Liver (tissue), 9 donors: ENCODE measurements around the gene BLOC1S5. TPM values are rescaled to one million over a fixed set of nuclear protein-coding genes. Genes with fewer than 3 reads are reported as not detected.

Experiments used
- DNase-seq: peaks from one replicate; pipeline ENCODE4 v3.0.0-alpha.2; 2017; ENCODE audit warnings: low spot score
- H3K27ac ChIP-seq, 2 donors: one replicate each; pipeline ENCODE4 v1.7.0; 2013; ENCODE audit warnings: inconsistent platforms in 2 of 2, low read length in 2 of 2, control low read depth in 1 of 2, low read depth in 1 of 2, mild to moderate bottlenecking in 1 of 2
- H3K27me3 ChIP-seq, 4 donors: one replicate each; pipeline versions ENCODE4 v1.6.1 to v1.7.0; 2013; ENCODE audit warnings: low read length in 3 of 4, inconsistent platforms in 1 of 4, mild to moderate bottlenecking in 1 of 4, moderate library complexity in 1 of 4; ENCODE audit not compliant: control insufficient read depth in 4 of 4, insufficient read depth in 4 of 4
- H3K36me3 ChIP-seq, 4 donors: one replicate each; pipeline versions ENCODE4 v1.6.1 to v1.7.0; 2013; ENCODE audit warnings: low read length in 3 of 4, mild to moderate bottlenecking in 3 of 4, low read depth in 1 of 4, moderate library complexity in 1 of 4; ENCODE audit not compliant: control insufficient read depth in 4 of 4, insufficient read depth in 3 of 4
- H3K4me1 ChIP-seq, 4 donors: one replicate each; pipeline versions ENCODE4 v1.6.1 to v1.7.0; 2013; ENCODE audit warnings: low read length in 3 of 4, mild to moderate bottlenecking in 3 of 4, moderate library complexity in 1 of 4; ENCODE audit not compliant: control insufficient read depth in 4 of 4, insufficient read depth in 4 of 4
- H3K4me3 ChIP-seq, 3 donors: one replicate each; pipeline versions ENCODE4 v1.6.1 to v1.7.0; 2013; ENCODE audit warnings: low read length in 3 of 3, control low read depth in 1 of 3, low read depth in 1 of 3, mild to moderate bottlenecking in 1 of 3
- H3K9ac ChIP-seq, 2 donors: one replicate each; pipeline ENCODE4 v1.7.0; 2013; ENCODE audit warnings: low read length in 2 of 2, mild to moderate bottlenecking in 2 of 2, moderate library complexity in 2 of 2, control low read depth in 1 of 2, low read depth in 1 of 2
- H3K9me3 ChIP-seq, 4 donors: one replicate each; pipeline versions ENCODE4 v1.6.1 to v1.7.0; 2013; ENCODE audit warnings: low read length in 3 of 4; ENCODE audit not compliant: control insufficient read depth in 4 of 4
- FOXA1 ChIP-seq: IDR thresholded peaks from 2 replicates; pipeline ENCODE4 v1.6.1; 2016; ENCODE audit warnings: antibody characterized with exemption
- GABPA ChIP-seq, 2 donors: IDR thresholded peaks in 1 of 2; conservative IDR thresholded peaks in 1 of 2; 2 replicates each; pipeline ENCODE4 v1.6.1; 2016; ENCODE audit warnings: antibody characterized with exemption in 2 of 2, mild to moderate bottlenecking in 1 of 2, moderate library complexity in 1 of 2
- HNF4A ChIP-seq, 2 donors: conservative IDR thresholded peaks; 2 replicates each; pipeline ENCODE4 v1.6.1; 2016; ENCODE audit warnings: antibody characterized with exemption in 2 of 2, mild to moderate bottlenecking in 2 of 2
- JUND ChIP-seq, 2 donors: IDR thresholded peaks; 2 replicates each; pipeline ENCODE4 v1.6.1; 2016; ENCODE audit warnings: antibody characterized with exemption in 2 of 2
- MAX ChIP-seq: IDR thresholded peaks from 2 replicates; pipeline ENCODE4 v1.6.1; 2016; ENCODE audit warnings: antibody characterized with exemption
- RAD21 ChIP-seq, 2 donors: IDR thresholded peaks; 2 replicates each; pipeline ENCODE4 v1.6.1; 2016; ENCODE audit warnings: antibody characterized with exemption in 2 of 2, mild to moderate bottlenecking in 2 of 2
- SP1 ChIP-seq: IDR thresholded peaks from 2 replicates; pipeline ENCODE4 v1.6.1; 2018; ENCODE audit warnings: antibody characterized with exemption, mild to moderate bottlenecking
- TAF1 ChIP-seq: conservative IDR thresholded peaks from 2 replicates; pipeline ENCODE4 v1.6.1; 2016; ENCODE audit warnings: antibody characterized with exemption, mild to moderate bottlenecking
- YY1 ChIP-seq: IDR thresholded peaks from 2 replicates; pipeline ENCODE4 v1.6.1; 2016; ENCODE audit warnings: antibody characterized with exemption, mild to moderate bottlenecking
- WGBS: extraction: QIAGEN DNeasy Blood & Tissue Kit; methylation state at CpG from one replicate; pipeline ENCODE4 v1.1.7; 2013; 5-methylcytosine and 5-hydroxymethylcytosine counted together
- polyA plus RNA-seq, 2 donors: library from polyadenylated mRNA; stranded (reverse) in 1 of 2; unstranded in 1 of 2; fragments of 200-250 nt in 1 of 2; fragments of >200 nt in 1 of 2; fragmentation: Nextera tagmentation in 1 of 2; extraction: Ambion mirVana in 1 of 2; gene quantifications; one replicate each; pipeline versions ENCODE4 v1.2.1 to v1.2.3, GENCODE V29; 2013 to 2015
- total RNA-seq, 2 donors: library from RNA; depleted of rRNA; stranded (reverse); fragments of >200 nt; gene quantifications; one replicate each; pipeline ENCODE4 v1.2.3, GENCODE V29; 2014
- TF ChIP-seq, protein P1 (sequence below): IDR thresholded peaks from 2 replicates; pipeline ENCODE4 v1.6.1; 2016; ENCODE audit warnings: antibody characterized with exemption, mild to moderate bottlenecking
- TF ChIP-seq, protein P2 (sequence below): IDR thresholded peaks from 2 replicates; pipeline ENCODE4 v1.6.1; 2016; ENCODE audit warnings: antibody characterized with exemption
- TF ChIP-seq, protein P3 (sequence below): fragments of 150-350 bp; IDR thresholded peaks from 2 replicates; pipeline ENCODE4 v1.5.1; 2017; ENCODE audit warnings: improper control_type of control experiment, low read depth, low read length; ENCODE audit not compliant: missing input control
- donor health status: healthy.
- donor health status: healthy.
- donor health status: healthy.
- donor health status: healthy.
- donor health status: healthy.

The BLOC1S5 gene
- total and polyA plus RNA-seq, 4 donors, result 5.2 to 11.1 (median 7.1) TPM

DNA sequence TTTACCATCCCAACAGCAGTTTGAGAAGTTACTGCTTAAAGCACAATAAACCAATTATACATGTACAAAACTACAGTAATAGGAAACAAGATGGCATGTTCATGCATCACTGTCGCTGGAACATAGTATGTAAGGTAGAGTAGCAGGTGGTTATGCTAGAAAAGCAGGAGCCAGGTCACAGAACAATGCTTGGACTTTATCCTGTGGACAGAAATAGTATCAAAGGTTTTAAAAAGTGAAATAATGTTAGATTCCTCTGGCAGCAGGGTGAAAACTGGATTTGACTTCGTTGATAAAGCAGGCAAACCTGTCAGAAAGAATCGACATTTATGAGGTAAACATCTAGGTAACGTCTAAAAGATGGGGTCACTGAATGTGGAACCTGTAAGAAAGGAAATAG, 2.5 kb downstream of the BLOC1S5 start:
- TF ChIP-seq HNF4A (conservative IDR thresholded peaks at IDR 0.05), result peak; percentile 53
- TF ChIP-seq SP1, result peak; percentile 18
- TF ChIP-seq, protein P1, sequence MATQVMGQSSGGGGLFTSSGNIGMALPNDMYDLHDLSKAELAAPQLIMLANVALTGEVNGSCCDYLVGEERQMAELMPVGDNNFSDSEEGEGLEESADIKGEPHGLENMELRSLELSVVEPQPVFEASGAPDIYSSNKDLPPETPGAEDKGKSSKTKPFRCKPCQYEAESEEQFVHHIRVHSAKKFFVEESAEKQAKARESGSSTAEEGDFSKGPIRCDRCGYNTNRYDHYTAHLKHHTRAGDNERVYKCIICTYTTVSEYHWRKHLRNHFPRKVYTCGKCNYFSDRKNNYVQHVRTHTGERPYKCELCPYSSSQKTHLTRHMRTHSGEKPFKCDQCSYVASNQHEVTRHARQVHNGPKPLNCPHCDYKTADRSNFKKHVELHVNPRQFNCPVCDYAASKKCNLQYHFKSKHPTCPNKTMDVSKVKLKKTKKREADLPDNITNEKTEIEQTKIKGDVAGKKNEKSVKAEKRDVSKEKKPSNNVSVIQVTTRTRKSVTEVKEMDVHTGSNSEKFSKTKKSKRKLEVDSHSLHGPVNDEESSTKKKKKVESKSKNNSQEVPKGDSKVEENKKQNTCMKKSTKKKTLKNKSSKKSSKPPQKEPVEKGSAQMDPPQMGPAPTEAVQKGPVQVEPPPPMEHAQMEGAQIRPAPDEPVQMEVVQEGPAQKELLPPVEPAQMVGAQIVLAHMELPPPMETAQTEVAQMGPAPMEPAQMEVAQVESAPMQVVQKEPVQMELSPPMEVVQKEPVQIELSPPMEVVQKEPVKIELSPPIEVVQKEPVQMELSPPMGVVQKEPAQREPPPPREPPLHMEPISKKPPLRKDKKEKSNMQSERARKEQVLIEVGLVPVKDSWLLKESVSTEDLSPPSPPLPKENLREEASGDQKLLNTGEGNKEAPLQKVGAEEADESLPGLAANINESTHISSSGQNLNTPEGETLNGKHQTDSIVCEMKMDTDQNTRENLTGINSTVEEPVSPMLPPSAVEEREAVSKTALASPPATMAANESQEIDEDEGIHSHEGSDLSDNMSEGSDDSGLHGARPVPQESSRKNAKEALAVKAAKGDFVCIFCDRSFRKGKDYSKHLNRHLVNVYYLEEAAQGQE, result no peak

DNA sequence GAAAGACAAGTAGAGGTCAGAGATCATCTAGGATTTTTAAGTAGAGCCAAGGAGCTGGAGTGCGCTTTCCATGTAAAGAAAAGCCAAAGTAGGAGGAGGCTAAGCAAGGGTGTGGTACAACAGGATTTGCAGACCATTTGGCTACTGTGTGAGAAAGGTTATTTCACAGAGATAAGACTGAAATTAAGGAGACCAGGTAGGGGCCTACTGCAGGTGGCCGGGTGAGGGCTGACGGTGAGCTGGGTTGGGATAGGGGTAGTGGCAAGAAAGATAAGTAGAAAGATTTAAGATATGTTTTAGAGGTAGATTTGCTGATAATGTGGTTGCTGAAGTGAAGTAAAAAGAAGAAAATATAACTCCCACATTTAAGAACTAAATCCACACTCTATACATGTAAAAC, 3.8 kb downstream of the BLOC1S5 start:
- H3K27ac ChIP-seq, result no peak overlapping the region
- no peak overlapping the region for H3K4me3 ChIP-seq
- TF ChIP-seq TAF1 (no peak), JUND (IDR thresholded peaks at IDR 0.05) (no peak), YY1 (no peak), HNF4A (conservative IDR thresholded peaks at IDR 0.05) (no peak), FOXA1 (no peak), MAX (no peak)
- TF ChIP-seq, protein P2, sequence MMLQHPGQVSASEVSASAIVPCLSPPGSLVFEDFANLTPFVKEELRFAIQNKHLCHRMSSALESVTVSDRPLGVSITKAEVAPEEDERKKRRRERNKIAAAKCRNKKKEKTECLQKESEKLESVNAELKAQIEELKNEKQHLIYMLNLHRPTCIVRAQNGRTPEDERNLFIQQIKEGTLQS, result no peak
- H3K36me3 ChIP-seq, result peaks cover 3 to 17% (median 11%) of the 10 kb centered on the region in 4 donors
- H3K4me1 ChIP-seq, result peaks cover 6 to 28% (median 15%) of the 10 kb centered on the region in 4 donors
- H3K9ac ChIP-seq, result no peak overlapping the region
- DNase-seq, result no peak
- H3K27me3 ChIP-seq, result no peaks in the 10 kb centered on the region
- WGBS, result 94% methylated on average over 3 of the region's 3 CpGs
- H3K9me3 ChIP-seq, result no peaks in the 10 kb centered on the region

More for the DNA sequence above, 2.5 kb downstream of the BLOC1S5 start:
- H3K27ac ChIP-seq, result no peak overlapping the region
- H3K9ac ChIP-seq, result no peak overlapping the region
- H3K36me3 ChIP-seq, result peaks cover 3 to 11% (median 8%) of the 10 kb centered on the region in 4 donors
- H3K9me3 ChIP-seq, result no peaks in the 10 kb centered on the region
- DNase-seq, result no peak
- no peak overlapping the region for H3K4me3 ChIP-seq
- H3K27me3 ChIP-seq, result no peaks in the 10 kb centered on the region
- whole genome bisulfite sequencing, result 50% methylated on average over 4 of the region's 4 CpGs
- H3K4me1 ChIP-seq, result peaks cover 6 to 28% (median 15%) of the 10 kb centered on the region in 4 donors

- TF ChIP-seq RAD21 (IDR thresholded peaks at IDR 0.05), result peak; percentile 67 to 71
- TF ChIP-seq GABPA (IDR thresholded peaks at IDR 0.05 in 1 of 2, conservative IDR thresholded peaks at IDR 0.05 in 1 of 2), result no peak
- TF ChIP-seq, protein P3, sequence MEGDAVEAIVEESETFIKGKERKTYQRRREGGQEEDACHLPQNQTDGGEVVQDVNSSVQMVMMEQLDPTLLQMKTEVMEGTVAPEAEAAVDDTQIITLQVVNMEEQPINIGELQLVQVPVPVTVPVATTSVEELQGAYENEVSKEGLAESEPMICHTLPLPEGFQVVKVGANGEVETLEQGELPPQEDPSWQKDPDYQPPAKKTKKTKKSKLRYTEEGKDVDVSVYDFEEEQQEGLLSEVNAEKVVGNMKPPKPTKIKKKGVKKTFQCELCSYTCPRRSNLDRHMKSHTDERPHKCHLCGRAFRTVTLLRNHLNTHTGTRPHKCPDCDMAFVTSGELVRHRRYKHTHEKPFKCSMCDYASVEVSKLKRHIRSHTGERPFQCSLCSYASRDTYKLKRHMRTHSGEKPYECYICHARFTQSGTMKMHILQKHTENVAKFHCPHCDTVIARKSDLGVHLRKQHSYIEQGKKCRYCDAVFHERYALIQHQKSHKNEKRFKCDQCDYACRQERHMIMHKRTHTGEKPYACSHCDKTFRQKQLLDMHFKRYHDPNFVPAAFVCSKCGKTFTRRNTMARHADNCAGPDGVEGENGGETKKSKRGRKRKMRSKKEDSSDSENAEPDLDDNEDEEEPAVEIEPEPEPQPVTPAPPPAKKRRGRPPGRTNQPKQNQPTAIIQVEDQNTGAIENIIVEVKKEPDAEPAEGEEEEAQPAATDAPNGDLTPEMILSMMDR, result peak; percentile 17
- Histone ChIP-seq H3K27me3 (no peaks in the 10 kb centered on the region), H3K36me3 (peaks cover 3 to 17% (median 11%) of the 10 kb centered on the region in 4 donors), H3K27ac (no peak overlapping the region), H3K4me3 (no peak overlapping the region), H3K9ac (no peak overlapping the region), H3K4me1 (peaks cover 0 to 22% (median 13%) of the 10 kb centered on the region in 4 donors), H3K9me3 (no peaks in the 10 kb centered on the region)
- no peak for DNase-seq
These were observed 5.1 kb downstream of the BLOC1S5 start for GRCh38 chr6:8059129-8059528.
